ENCODE results near the gene BMPR1B. TPM values are rescaled to one million over a fixed set of nuclear protein-coding genes. Genes with fewer than 3 reads are reported as not detected.

The BMPR1B gene
- total RNA-seq, 1 experiment from 2014 or later = not detected

DNA sequence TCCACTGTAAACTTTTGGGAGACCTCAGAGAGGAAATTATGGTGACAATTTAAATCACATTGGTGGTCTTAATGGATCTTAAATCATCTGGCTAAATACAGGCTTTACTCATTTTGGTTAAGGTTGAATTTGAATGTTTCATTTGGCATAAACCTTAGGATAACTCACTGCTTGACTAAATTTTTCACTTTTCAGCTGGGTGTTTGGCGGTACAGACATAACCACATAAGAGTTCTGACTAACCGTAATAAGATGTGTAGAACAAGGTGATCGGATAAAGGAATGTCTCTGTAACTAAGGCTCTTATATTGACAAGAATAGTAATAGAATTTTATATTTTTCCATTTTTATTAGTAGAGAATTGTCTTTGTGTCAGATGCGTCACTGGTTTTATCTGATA lies 281.0 kb downstream of the BMPR1B start (continued):
- TF ChIP-seq, protein P1, sequence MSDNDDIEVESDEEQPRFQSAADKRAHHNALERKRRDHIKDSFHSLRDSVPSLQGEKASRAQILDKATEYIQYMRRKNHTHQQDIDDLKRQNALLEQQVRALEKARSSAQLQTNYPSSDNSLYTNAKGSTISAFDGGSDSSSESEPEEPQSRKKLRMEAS (IDR thresholded peaks at IDR 0.05) = no peak
- no peak for TF ChIP-seq POLR2A (IDR thresholded peaks at IDR 0.05; ENCODE audit: borderline replicate concordance, extremely low read depth, insufficient read depth, insufficient read length)

DNA sequence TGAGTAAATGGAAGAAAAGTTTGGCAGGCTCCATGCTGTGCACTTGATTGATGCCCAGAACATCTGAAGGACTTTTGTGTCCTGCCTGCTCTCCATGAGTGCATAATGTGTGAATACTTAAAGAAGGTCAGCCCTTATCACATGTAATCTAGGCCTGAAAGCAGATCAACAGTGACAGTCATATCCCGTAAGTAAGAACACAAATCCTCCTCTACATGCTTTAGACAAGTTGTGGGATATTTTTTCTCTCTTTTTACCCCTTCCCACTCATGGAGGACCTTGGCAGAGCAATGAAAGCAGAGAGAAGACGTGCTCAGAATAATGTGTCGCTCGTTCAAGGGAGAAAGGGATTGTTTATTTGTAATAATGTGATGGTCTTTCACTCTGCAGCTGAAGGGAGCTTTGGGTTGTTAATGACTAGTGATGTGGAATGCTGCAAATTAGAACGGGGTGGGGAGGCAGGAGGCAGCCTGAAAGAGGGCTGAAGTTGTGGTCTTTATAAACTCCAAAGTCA lies 286.6 kb downstream of the BMPR1B start:
- no peak overlapping the region for H3K4me2 ChIP-seq (ENCODE audit: low read length)
- POLR2A ChIA-PET = no interaction called here
- H2AFZ ChIP-seq (ENCODE audit: low read depth, low read length, poor library complexity, severe bottlenecking) = no peak overlapping the region
- ATAC-seq (no peak), DNase-seq (ENCODE audit: low read depth, low spot score) (no peak)
- CTCF ChIA-PET = no interaction called here
- H3K9me2 ChIP-seq (ENCODE audit: insufficient read depth) = no peaks in the 10 kb centered on the region
- no peak overlapping the region for H3K27ac ChIP-seq (ENCODE audit: low read depth, low read length)
- H3K4me1 ChIP-seq (ENCODE audit: control insufficient read depth in 1 of 2, insufficient read depth in 2 of 2, low read length in 2 of 2) = no peaks in the 10 kb centered on the region
- H3K79me2 ChIP-seq (ENCODE audit: insufficient read depth, low read length) = no peaks in the 10 kb centered on the region
- H4K20me1 ChIP-seq (ENCODE audit: insufficient read depth) = no peaks in the 10 kb centered on the region
- no peaks in the 10 kb centered on the region for H3K27me3 ChIP-seq (ENCODE audit: insufficient read depth, low read length)
- no TSS peak for BruUV-seq (replicated peaks)
- intact Hi-C loops (cut with micrococcal nuclease) = no loop called here
- H3K36me3 ChIP-seq (ENCODE audit: control insufficient read depth in 1 of 2, insufficient read depth in 2 of 2, low read length in 2 of 2) = no peaks in the 10 kb centered on the region
- no peaks in the 10 kb centered on the region for H3K9me3 ChIP-seq (ENCODE audit: control insufficient read depth in 1 of 2, insufficient read depth in 1 of 2, low read depth in 1 of 2, low read length in 2 of 2)
- no peak overlapping the region for H3K9ac ChIP-seq (ENCODE audit: low read length)
- TF ChIP-seq CBX3 (IDR thresholded peaks at IDR 0.05; ENCODE audit: low read depth) = no peak
- no peak for TF ChIP-seq JUND (IDR thresholded peaks at IDR 0.05)
- TF ChIP-seq ZNF274 (IDR thresholded peaks at IDR 0.05; ENCODE audit: low read depth, low read length) = no peak
- TF ChIP-seq FOSL1 (IDR thresholded peaks at IDR 0.05; ENCODE audit: low read depth) = no peak
- no peak for TF ChIP-seq SIN3A (IDR thresholded peaks at IDR 0.05; ENCODE audit: low read depth)
- TF ChIP-seq EZH2phosphoT487 (IDR thresholded peaks at IDR 0.05; ENCODE audit: borderline replicate concordance) = no peak
- no peak for TF ChIP-seq ZFX (IDR thresholded peaks at IDR 0.05)
- TF ChIP-seq, protein P1 (IDR thresholded peaks at IDR 0.05) = no peak
- no peak for TF ChIP-seq CEBPB (IDR thresholded peaks at IDR 0.05; ENCODE audit: low read depth)
- no peak for TF ChIP-seq ELF1 (IDR thresholded peaks at IDR 0.05; ENCODE audit: borderline replicate concordance, low read depth)
- TF ChIP-seq EGR1 (IDR thresholded peaks at IDR 0.05; ENCODE audit: low read depth) = no peak
- TF ChIP-seq, protein P2, sequence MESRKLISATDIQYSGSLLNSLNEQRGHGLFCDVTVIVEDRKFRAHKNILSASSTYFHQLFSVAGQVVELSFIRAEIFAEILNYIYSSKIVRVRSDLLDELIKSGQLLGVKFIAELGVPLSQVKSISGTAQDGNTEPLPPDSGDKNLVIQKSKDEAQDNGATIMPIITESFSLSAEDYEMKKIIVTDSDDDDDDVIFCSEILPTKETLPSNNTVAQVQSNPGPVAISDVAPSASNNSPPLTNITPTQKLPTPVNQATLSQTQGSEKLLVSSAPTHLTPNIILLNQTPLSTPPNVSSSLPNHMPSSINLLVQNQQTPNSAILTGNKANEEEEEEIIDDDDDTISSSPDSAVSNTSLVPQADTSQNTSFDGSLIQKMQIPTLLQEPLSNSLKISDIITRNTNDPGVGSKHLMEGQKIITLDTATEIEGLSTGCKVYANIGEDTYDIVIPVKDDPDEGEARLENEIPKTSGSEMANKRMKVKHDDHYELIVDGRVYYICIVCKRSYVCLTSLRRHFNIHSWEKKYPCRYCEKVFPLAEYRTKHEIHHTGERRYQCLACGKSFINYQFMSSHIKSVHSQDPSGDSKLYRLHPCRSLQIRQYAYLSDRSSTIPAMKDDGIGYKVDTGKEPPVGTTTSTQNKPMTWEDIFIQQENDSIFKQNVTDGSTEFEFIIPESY (IDR thresholded peaks at IDR 0.05; ENCODE audit: extremely low read depth, insufficient replicate concordance, low read length) = no peak
- RAD21 ChIA-PET (ENCODE audit: low non-redundant PET in 1 of 2, low total read pairs in 2 of 2, uncharacterized antibody in 2 of 2, unreplicated experiment in 2 of 2) = no interaction called here
- H3K4me3 ChIP-seq (replicated peaks in 1 of 2; ENCODE audit: low read depth in 1 of 2, low read length in 2 of 2) = no peak overlapping the region

All from HCT116 (cell line).